Right renal cortex interstitium (tissue), 3 donors: ENCODE data around the gene KRT38. TPM values are rescaled to one million over a fixed set of nuclear protein-coding genes. Genes with fewer than 3 reads are reported as not detected.
"Not testable (repeated sequence)": the region's sequence is repeated elsewhere in the genome, so short reads cannot be mapped to it uniquely, and the experiment has no call there.

ENCODE experiments used
- DNase-seq, 3 donors: peaks; one replicate each; pipeline ENCODE4 v3.0.0-alpha.2; 2013; ENCODE audit warnings: low read depth in 3 of 3, low spot score in 2 of 3
- polyA plus RNA-seq, 3 donors: library from polyadenylated mRNA; unstranded; fragments of 120-200 nt; gene quantifications; one replicate each; pipeline ENCODE4 v1.2.1, GENCODE V29; 2013; ENCODE audit not compliant: insufficient read length in 3 of 3

Gene KRT38
- polyA plus RNA-seq, 3 donors = not detected

- DNase-seq = no peak
Measured at GRCh38 chr17:41396996-41397660, 43.7 kb downstream of the KRT38 start, which contains the start of gene KRT31. TSS of gene KRT31 (minus strand) at chr17:41397608. CDS start at chr17:41397539, 69 bp downstream.

- no peak for DNase-seq
Measured at GRCh38 chr17:41396340-41396739, 44.4 kb downstream of the KRT38 start.

GRCh38 chr17:41395611-41396010 lies 45.2 kb downstream of the KRT38 start:
- DNase-seq = no peak

- not testable (repeated sequence) for DNase-seq
Measured at GRCh38 chr17:41395044-41395443, 45.7 kb downstream of the KRT38 start.

- DNase-seq = no peak
Measured at GRCh38 chr17:41394254-41394996, 46.4 kb downstream of the KRT38 start.

GRCh38 chr17:41393826-41394225 lies 47.0 kb downstream of the KRT38 start:
- DNase-seq = no peak

- no peak for DNase-seq
Measured at GRCh38 chr17:41393294-41393693, 47.5 kb downstream of the KRT38 start.

GRCh38 chr17:41392278-41392677 lies 48.5 kb downstream of the KRT38 start:
- no peak for DNase-seq

GRCh38 chr17:41391535-41391934 lies 49.2 kb downstream of the KRT38 start:
- DNase-seq = no peak

GRCh38 chr17:41390411-41390938 lies 50.3 kb downstream of the KRT38 start:
- no peak for DNase-seq

- no peak for DNase-seq
Measured at GRCh38 chr17:41387670-41388069, 53.1 kb downstream of the KRT38 start.

- no peak for DNase-seq
Measured at GRCh38 chr17:41386227-41386626, 54.6 kb downstream of the KRT38 start.

Other genes with a start within 250 kb of the KRT38 start
- gene KRTAP9-2, start 214.3 kb downstream of the KRT38 start, polyA plus RNA-seq = not detected
- gene KRTAP9-3, start 208.5 kb downstream of the KRT38 start, polyA plus RNA-seq = not detected
- not detected for gene KRTAP9-8, start 203.0 kb downstream of the KRT38 start, polyA plus RNA-seq
- gene KRTAP9-4, start 191.3 kb downstream of the KRT38 start, polyA plus RNA-seq = not detected
- gene KRTAP9-9, start 185.6 kb downstream of the KRT38 start, polyA plus RNA-seq = not detected
- under 1 TPM; 0.10 to 0.14 (median 0.11) TPM for gene KRTAP9-6, start 175.6 kb downstream of the KRT38 start, polyA plus RNA-seq
- gene KRTAP9-7, start 165.3 kb downstream of the KRT38 start, polyA plus RNA-seq = not detected
- not detected for gene KRTAP29-1, start 138.1 kb downstream of the KRT38 start, polyA plus RNA-seq
- gene KRTAP16-1, start 131.7 kb downstream of the KRT38 start, polyA plus RNA-seq = not detected
- not detected for gene KRTAP17-1, start 125.3 kb downstream of the KRT38 start, polyA plus RNA-seq
- not detected for gene KRT33A, start 90.2 kb downstream of the KRT38 start, polyA plus RNA-seq
- gene KRT33B, start 71.2 kb downstream of the KRT38 start, polyA plus RNA-seq = not detected
- gene KRT34, start 58.7 kb downstream of the KRT38 start, polyA plus RNA-seq = not detected
- not detected for gene KRT31, start 43.4 kb downstream of the KRT38 start, polyA plus RNA-seq
- gene KRT37, start 16.4 kb downstream of the KRT38 start, polyA plus RNA-seq = not detected
- gene KRT32, start 26.4 kb upstream of the KRT38 start, polyA plus RNA-seq = not detected
- gene KRT35, start 40.2 kb upstream of the KRT38 start, polyA plus RNA-seq = under 1 TPM in 1 of 3 donors, not detected in 2; 0.10 TPM
- not detected for gene KRT36, start 48.9 kb upstream of the KRT38 start, polyA plus RNA-seq
- under 1 TPM in 1 of 3 donors, not detected in 2; 0.34 TPM for gene KRT13, start 64.6 kb upstream of the KRT38 start, polyA plus RNA-seq
- gene KRT15, start 77.9 kb upstream of the KRT38 start, polyA plus RNA-seq = 1 to 10 TPM in 1 of 3 donors, under 1 TPM in 2; 0.60 to 1.3 (median 0.89) TPM
- 100 to 1,000 TPM; 139 to 220 (median 177) TPM for gene KRT19, start 87.3 kb upstream of the KRT38 start, polyA plus RNA-seq
- gene KRT9, start 131.1 kb upstream of the KRT38 start, polyA plus RNA-seq = not detected
- gene KRT14, start 145.9 kb upstream of the KRT38 start, polyA plus RNA-seq = under 1 TPM; 0.28 to 0.55 (median 0.35) TPM
- not detected for gene KRT16, start 171.8 kb upstream of the KRT38 start, polyA plus RNA-seq
- 1 to 10 TPM in 2 of 3 donors, under 1 TPM in 1; 0.98 to 1.6 (median 1.2) TPM for gene KRT17, start 183.6 kb upstream of the KRT38 start, polyA plus RNA-seq
- gene EIF1, start 247.9 kb upstream of the KRT38 start, polyA plus RNA-seq = 100 to 1,000 TPM; 766 to 777 (median 774) TPM